Esophagus muscularis mucosa (tissue), 3 donors: Measurements from ENCODE around the gene WFIKKN1.

Experiments used
- CTCF ChIP-seq, 3 experiments: fragments of 200-600 bp in 2 of 3; fragments of 450-650 bp in 1 of 3; sonication (generic) in 2 of 3; IDR thresholded peaks; one replicate each; pipeline ENCODE4 v1.5.1; 2017 to 2019; ENCODE audit warnings: antibody characterized with exemption in 3 of 3, mild to moderate bottlenecking in 2 of 3, moderate library complexity in 1 of 3
- POLR2A ChIP-seq: fragments of 450-650 bp; IDR thresholded peaks from one replicate; pipeline ENCODE4 v1.6.1; 2017; ENCODE audit warnings: antibody characterized with exemption, moderate library complexity, mild to moderate bottlenecking, low read depth
- POLR2AphosphoS5 ChIP-seq, 2 donors: sonication (generic); formaldehyde crosslinking; IDR thresholded peaks; one replicate each; pipeline ENCODE4 v1.6.1; 2017; ENCODE audit warnings: antibody characterized with exemption in 2 of 2

GRCh38 chr16:625117-625976 is 5.4 kb upstream of the WFIKKN1 start:
- TF ChIP-seq POLR2A (no peak), POLR2AphosphoS5 (IDR thresholded peaks at IDR 0.05) (no peak), CTCF (IDR thresholded peaks at IDR 0.05) (no peak)
